HL-60 (cell line): ENCODE data around the gene ZNF48.

ENCODE experiments used
- CTCF ChIP-seq: IDR thresholded peaks from one replicate; pipeline ENCODE4 v1.5.1; 2011; ENCODE audit warnings: low read length, control low read depth, inconsistent platforms; ENCODE audit not compliant: insufficient read depth
- GABPA ChIP-seq: IDR thresholded peaks from 2 replicates; pipeline ENCODE4 v1.6.1; 2012; ENCODE audit warnings: low read depth
- POLR2AphosphoS5 ChIP-seq: IDR thresholded peaks from 2 replicates; pipeline ENCODE4 v1.6.1; 2012; ENCODE audit warnings: low read depth
- SPI1 ChIP-seq: IDR thresholded peaks from 2 replicates; pipeline ENCODE4 v1.6.1; 2012; ENCODE audit warnings: low read depth, mild to moderate bottlenecking, borderline replicate concordance
- TF ChIP-seq, protein P1 (sequence below): IDR thresholded peaks from 2 replicates; pipeline ENCODE4 v1.6.1; 2012; ENCODE audit warnings: low read depth; ENCODE audit not compliant: insufficient replicate concordance

DNA sequence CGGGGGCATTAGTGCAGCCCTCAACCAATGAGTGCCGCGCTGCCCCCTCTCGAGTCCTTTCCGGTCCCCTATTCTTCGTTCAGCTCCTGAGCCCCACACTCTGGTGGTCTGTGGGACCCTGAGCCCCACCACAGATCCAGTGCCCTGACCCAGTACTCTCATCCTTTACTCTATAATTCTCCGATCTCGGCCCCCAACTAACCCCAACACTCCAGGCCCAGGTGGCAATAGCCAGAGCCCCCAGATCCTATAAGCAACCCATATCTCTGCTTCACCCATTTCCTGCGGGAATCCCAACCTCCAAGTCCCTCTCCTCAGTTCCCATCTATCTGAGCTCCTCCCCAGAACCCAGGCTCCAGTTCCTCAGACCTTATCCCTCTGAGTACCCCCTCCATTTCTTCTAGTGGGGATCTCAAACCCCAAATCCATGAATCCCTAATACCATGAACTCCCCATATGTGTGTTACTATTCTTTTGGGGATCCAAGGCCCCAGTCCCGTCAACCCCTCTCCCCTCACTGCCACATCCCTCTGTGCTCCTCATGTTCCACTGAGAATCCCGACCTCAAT lies 23.9 kb upstream of the ZNF48 start:
- no peak for TF ChIP-seq POLR2AphosphoS5
- no peak for TF ChIP-seq CTCF
- TF ChIP-seq GABPA: no peak
- TF ChIP-seq, protein P1, sequence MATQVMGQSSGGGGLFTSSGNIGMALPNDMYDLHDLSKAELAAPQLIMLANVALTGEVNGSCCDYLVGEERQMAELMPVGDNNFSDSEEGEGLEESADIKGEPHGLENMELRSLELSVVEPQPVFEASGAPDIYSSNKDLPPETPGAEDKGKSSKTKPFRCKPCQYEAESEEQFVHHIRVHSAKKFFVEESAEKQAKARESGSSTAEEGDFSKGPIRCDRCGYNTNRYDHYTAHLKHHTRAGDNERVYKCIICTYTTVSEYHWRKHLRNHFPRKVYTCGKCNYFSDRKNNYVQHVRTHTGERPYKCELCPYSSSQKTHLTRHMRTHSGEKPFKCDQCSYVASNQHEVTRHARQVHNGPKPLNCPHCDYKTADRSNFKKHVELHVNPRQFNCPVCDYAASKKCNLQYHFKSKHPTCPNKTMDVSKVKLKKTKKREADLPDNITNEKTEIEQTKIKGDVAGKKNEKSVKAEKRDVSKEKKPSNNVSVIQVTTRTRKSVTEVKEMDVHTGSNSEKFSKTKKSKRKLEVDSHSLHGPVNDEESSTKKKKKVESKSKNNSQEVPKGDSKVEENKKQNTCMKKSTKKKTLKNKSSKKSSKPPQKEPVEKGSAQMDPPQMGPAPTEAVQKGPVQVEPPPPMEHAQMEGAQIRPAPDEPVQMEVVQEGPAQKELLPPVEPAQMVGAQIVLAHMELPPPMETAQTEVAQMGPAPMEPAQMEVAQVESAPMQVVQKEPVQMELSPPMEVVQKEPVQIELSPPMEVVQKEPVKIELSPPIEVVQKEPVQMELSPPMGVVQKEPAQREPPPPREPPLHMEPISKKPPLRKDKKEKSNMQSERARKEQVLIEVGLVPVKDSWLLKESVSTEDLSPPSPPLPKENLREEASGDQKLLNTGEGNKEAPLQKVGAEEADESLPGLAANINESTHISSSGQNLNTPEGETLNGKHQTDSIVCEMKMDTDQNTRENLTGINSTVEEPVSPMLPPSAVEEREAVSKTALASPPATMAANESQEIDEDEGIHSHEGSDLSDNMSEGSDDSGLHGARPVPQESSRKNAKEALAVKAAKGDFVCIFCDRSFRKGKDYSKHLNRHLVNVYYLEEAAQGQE: no peak
- TF ChIP-seq SPI1: no peak
